Fibroblast of the aortic adventitia (primary cell): ENCODE measurements around the gene PPID. TPM values are rescaled to one million over a fixed set of nuclear protein-coding genes. Genes with fewer than 3 reads are reported as not detected.
"Not testable (repeated sequence)": the region's sequence is repeated elsewhere in the genome, so short reads cannot be mapped to it uniquely, and the experiment has no call there.

Experiments used
- DNase-seq: peaks from one replicate; pipeline ENCODE4 v3.0.0-alpha.2; 2010; ENCODE audit warnings: low read depth
- H3K4me3 ChIP-seq: 2 replicates; pipeline ENCODE4 v1.5.1; 2011; ENCODE audit warnings: low read depth, mild to moderate bottlenecking, control low read depth, low read length, moderate library complexity
- total RNA-seq: library from RNA; depleted of rRNA; stranded (reverse); fragments of >200 nt; gene quantifications from 2 replicates; pipeline ENCODE4 v1.2.3, GENCODE V29; 2012; ENCODE audit warnings: low replicate concordance
- TF ChIP-seq, protein P1 (sequence below): IDR thresholded peaks from 2 replicates; pipeline ENCODE4 v1.5.1; 2011; ENCODE audit warnings: mild to moderate bottlenecking, low read length, control low read depth, inconsistent platforms; ENCODE audit not compliant: insufficient read depth

PPID gene
- total RNA-seq, 1 donor = 23.6 TPM

- TF ChIP-seq, protein P1, sequence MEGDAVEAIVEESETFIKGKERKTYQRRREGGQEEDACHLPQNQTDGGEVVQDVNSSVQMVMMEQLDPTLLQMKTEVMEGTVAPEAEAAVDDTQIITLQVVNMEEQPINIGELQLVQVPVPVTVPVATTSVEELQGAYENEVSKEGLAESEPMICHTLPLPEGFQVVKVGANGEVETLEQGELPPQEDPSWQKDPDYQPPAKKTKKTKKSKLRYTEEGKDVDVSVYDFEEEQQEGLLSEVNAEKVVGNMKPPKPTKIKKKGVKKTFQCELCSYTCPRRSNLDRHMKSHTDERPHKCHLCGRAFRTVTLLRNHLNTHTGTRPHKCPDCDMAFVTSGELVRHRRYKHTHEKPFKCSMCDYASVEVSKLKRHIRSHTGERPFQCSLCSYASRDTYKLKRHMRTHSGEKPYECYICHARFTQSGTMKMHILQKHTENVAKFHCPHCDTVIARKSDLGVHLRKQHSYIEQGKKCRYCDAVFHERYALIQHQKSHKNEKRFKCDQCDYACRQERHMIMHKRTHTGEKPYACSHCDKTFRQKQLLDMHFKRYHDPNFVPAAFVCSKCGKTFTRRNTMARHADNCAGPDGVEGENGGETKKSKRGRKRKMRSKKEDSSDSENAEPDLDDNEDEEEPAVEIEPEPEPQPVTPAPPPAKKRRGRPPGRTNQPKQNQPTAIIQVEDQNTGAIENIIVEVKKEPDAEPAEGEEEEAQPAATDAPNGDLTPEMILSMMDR = no peak
- no peak overlapping the region for H3K4me3 ChIP-seq
- DNase-seq = no peak
These were observed 43.3 kb upstream of the PPID start for GRCh38 chr4:158766434-158767044.

DNA sequence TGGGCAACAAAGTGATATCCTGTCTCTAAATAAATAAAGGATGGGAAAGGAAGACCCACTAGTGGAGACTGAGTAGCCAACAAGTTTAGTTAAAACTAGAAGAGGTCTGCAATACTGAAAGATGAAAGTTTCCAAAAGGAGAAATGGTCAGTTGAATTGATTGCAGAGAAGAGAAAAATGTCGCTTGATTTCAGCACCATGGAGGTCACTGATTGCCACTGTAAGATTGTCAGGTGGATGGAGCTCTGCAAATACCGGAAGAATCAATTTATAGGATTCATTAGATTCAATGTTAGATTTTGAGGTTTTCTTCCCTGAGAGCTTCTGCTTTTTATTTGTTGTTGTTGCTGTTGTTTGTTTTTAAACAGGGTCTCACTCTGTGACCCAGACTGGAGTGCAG lies 40.3 kb upstream of the PPID start:
- H3K4me3 ChIP-seq = no peak overlapping the region
- TF ChIP-seq, protein P1 = no peak
- DNase-seq = no peak

DNA sequence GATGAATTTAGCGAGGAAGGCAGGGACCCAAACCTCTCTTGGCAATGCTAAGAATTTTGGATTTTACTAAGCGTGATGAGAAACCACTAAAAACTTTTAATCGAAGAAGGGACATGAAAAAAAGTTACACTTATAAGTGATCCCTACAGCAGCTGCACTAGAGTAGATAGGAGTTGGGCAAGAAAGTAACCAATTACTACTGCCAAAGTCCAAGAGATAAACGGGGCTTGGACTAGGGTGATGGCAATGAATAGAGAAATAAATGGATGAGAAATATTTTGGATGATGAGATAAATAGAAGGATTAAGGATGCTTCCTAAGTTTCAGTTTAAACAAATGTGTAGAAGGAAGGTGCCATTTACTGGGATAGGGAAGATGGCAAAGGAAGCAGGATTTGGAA lies 39.4 kb upstream of the PPID start:
- H3K4me3 ChIP-seq = no peak overlapping the region
- DNase-seq = no peak
- TF ChIP-seq, protein P1 = no peak

GRCh38 chr4:158760866-158761265 lies 37.7 kb upstream of the PPID start:
- peak; percentile 32 for DNase-seq
- TF ChIP-seq, protein P1 = no peak
- no peak overlapping the region for H3K4me3 ChIP-seq

DNA sequence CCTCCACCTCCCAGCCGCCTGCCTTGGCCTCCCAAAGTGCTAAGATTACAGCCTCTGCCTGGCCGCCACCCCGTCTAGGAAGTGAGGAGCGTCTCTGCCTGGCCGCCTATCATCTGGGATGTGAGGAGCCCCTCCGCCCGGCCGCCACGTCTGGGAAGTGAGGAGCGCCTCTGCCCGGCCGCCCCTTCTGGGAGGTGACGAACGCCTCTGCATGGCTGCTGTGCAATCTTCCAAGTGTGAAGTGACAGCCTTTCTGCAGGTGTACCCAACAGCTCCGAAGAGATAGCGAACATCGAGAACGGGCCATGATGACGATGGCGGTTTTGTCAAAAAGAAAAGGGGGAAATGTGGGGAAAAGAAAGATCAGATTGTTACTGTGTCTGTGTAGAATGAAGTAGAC lies 36.3 kb upstream of the PPID start:
- H3K4me3 ChIP-seq, DNase-seq: not testable (repeated sequence)

GRCh38 chr4:158758703-158759102 lies 35.5 kb upstream of the PPID start:
- DNase-seq = no peak
- H3K4me3 ChIP-seq = no peak overlapping the region
- TF ChIP-seq, protein P1 = no peak

- DNase-seq = peak; percentile 54
These were observed 34.9 kb upstream of the PPID start for GRCh38 chr4:158758142-158758541.

More at GRCh38 chr4:158758142-158758541, 34.9 kb upstream of the PPID start:
- TF ChIP-seq, protein P1 = no peak
- no peak overlapping the region for H3K4me3 ChIP-seq
